Activated CD4-positive, alpha-beta T cell treated with anti-CD3 and anti-CD28 coated beads for 1 hour (primary cell): ENCODE results near the gene ZSWIM6.

Experiments used
- DNase-seq: peaks from one replicate; pipeline ENCODE4 v3.0.0-alpha.2; 2020

ZSWIM6 gene

DNA sequence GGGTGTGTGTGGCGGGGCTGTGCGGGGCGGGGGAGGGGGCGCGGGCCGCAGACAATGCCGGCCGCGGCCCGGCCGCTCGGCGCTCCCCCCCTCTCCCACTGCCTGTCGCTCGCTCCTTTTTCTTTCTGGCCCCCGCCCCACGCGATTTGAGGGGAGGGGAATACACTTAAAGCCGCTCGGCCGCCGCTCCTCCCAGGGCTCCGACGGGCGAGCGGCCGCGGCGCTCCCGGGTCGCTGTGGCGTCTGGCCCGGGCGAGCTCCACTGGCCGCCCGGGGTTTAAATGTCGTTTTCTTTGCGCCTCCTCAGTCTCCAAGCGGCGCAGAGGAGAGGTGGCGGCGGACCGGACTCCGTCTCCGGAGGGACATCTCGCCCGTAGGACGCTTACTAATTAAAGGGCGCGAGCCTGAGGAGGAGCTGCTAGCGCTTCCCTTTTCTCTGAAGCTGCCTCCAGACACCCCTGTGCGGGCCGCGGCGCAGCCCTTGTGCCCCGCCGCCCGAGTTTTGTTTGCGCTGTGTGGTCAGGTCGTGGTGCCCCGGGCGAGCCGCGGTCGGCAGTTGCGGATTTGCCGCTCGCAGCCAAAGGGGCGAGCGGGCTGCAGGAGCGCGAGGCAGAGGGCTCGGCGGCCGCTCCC is 1.4 kb downstream of the ZSWIM6 start:
- DNase-seq, result no peak

DNA sequence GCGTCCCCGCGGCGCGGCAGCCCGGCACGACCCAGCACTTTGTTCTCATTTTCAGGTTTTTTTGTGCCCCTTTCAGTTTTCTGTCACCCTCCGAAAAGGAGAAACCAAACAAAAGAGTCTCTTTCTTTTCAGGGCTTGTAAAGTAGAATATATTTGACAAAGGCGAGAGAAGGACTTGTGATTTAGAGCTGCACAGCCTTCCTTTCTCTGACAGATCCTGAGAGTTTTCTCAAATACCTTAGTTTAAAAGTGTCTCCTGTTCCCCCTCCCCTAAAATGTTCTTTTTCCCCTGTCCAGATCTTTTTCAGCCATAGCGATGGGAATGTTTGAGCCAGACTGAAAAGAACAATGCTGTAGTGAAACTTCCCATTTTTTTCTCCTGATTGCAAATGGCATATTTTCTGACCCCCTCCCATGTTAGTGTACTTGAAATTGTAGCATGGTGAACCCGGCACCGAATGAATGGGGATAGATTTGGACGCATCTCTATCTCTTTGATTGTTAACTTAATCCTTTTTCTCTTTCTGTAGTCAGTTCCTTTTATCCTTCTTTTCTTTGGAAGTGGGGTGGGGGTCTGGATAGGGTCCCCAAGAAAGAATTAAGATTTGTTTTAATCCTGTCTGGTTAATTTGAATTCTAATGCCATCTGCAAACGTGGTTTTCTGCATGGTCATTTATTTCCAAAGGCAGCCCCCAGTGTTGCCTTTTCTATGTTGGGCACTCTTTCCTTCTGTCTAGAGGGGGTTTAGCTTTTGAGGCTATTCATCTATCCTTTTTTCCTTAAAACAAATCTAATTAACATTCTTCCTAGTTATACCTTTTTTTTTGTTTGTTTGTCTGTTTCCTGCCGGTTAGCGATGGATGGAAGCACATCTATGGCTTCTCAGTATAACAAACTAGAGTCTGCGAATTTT is 2.2 kb downstream of the ZSWIM6 start:
- DNase-seq, result no peak

DNA sequence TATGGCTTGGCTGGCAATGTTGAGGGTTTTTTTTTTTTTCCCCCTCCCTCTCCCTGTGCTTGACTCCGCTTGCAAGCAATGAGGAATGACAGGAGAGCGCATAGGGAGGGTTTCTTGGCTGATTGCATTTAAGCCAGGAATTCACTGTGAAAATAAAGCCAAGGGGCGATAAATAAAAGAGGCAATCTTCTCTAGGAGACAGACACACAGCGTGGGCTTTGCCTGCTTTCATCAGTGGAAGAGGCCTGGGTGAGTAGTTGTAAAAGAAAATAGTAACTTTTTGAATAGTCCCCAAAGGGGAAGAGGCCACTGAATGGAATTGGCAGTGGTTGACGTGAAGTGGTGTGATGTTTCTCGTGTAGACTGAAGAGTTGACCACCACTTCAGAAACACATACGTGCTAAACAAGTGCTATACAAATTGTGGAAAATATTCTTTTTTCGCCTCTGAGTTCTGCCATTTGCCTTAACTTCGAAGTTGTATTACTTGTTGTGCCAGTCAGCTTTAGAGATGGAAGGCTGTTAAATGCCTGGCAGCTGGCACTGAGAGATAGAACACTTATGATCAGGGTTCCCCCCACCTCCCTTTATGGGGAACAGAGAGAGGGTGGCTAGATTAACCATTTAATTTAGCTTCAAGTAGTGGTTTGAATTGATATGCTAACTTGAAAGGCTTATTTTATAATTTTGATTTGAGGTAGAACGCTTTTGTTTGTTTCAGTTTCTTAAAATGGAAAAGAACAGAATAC is 3.0 kb downstream of the ZSWIM6 start:
- DNase-seq, result no peak

DNA sequence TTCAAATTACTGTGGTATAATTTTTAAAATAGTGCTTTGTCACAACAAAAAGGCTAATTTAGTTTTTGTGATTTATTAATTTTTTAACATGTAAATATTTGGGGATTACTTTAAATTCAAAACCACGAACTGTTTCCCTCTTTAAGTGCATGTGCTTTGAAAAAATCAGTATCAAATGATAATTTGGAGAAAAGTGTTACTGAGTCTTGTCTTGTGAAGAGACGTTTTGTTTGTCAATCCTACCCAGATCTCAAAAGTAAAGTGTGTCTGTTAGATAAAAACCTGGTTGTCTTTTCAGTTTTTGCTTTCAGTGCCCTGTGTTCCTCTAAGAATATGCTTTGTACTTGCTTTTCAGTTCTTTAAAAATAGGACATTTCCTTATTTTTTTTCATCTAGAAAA is 7.7 kb downstream of the ZSWIM6 start:
- no peak for DNase-seq

DNA sequence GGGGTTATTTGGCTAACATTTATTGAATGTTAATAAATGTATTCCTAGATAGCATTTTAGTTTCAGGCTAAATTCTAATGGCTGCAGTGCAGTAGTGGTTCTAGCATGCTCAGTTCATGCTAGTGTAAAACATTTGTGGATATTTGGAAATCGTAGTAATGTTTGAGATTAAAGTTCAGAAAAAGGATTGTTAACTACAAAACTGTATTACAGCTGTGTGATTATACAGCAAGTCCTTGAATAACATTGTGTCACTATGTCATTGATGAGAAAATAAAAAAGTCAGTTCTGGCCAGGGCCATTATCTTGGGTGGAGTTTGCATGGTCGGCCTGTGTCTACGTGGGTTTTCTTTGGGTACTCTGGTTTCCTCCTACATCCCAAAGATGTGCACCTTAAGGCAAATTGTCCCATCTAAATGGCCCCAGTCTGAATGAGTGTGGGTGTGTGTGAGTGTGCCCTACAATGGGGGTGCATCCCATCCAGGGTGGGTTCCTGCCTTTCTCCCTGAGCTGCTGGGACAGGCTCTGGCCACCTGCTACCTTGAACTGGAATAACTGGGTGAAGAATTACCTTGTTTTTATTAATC is 8.8 kb downstream of the ZSWIM6 start:
- DNase-seq, result no peak

DNA sequence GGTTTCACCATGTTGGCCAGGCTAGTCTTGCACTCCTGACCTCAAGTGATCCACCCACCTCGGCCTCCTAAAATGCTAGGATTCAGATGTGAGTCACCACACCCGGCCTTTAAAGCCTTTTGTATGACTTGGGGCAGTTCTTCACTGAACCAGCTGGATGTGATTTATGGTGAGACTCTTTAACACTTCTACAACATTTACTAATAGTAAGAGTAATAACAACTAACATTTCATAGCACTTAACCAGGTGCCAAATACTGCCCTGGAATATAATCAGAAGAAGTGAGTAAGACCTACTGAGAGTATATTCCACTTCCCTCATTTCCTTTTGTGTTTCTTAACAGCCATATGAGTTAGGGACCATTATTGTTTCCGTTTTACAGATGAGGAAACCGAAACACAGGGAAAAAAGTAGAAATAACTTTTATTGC is 10.0 kb downstream of the ZSWIM6 start:
- DNase-seq, result no peak

DNA sequence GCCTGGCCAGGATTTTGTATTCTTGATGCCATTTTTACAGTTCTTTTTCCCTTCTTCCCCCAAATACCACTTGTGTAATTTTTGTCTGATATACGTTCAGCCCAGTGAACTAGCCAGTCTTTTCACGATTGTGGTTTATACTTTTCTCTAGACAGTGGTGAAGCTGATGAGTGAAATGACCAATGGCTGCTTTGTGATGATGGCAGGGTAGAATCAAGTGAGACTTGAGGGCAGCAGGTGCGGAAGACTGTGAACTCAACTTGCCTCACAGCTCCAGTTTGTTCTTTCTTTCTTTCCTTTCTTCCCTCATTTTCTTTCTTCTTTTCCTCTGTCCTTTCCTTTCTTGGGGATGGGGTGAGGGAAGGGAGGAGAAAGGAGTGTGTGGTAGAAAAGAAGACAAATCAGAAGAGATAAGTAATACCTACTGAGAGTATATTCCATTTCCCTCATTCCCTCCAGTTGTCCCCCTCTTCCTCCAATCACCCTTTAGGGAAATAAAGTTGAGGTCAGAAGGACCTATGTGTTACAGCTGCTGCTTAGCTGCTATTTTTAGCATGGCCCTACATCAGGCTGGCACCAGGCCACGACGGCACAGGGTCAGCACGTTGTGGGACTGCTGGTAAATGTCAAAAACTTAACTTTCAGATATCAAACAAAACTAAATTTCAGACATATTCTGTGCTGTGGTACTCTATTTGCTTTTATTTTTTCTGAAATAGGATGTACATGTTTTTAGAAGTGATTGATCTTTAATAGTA is 12.3 kb downstream of the ZSWIM6 start:
- no peak for DNase-seq

DNA sequence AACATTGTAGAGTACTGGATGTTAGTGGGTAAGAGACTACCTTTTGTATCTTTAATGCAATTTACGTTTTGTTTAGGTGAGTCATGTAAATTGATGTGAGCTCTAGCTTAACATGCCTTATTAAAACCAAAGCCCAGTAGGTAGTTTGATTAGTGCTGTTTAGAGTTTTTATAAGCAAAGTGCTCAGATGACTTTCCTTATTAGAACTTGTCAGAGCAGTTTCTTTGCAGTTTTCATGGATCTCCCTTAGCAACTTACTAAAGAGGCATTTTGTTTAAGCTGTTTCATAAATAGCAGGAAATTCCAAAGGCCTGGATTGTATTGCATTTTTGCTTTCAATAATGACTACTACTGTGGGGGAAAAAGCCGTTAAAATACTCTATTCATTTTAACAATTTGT is 14.5 kb downstream of the ZSWIM6 start:
- no peak for DNase-seq

DNA sequence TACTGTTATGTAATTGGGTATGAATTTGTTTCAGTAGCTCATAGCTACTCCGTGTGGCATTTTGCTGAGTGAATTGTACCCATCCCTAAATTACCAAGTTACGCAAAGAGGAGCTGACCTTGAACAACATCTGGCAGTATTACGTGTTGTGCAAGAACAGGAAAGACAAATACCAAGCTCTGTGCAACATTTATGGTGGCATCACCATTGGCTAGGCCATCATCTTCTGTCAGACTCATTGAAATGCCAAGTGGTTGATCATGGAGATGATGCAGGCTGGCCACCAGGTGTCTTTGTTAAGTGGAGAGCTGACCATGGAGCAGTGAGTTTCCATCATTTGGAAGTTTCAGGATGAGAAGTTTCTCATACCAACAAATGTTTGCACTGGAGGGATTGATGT is 15.0 kb downstream of the ZSWIM6 start:
- DNase-seq, result no peak

DNA sequence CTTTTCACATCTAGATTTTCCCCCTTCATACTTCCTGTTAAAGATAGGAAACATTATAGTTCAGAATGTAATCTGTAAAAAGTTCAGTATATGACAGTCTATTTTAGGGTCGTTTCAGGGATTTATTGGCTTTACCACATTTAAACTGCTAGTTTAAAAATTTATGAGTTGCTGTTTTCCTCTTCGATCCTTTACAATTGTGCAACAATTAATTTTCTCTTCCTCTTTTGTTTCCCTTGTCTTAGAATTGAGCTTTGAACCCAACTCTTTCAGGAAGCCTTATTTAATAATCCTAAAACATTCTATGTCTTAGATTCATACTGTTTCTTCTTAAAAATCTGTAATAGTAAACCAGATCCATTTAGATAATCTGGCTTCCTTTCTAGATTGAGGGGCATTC is 16.4 kb downstream of the ZSWIM6 start:
- DNase-seq, result no peak

DNA sequence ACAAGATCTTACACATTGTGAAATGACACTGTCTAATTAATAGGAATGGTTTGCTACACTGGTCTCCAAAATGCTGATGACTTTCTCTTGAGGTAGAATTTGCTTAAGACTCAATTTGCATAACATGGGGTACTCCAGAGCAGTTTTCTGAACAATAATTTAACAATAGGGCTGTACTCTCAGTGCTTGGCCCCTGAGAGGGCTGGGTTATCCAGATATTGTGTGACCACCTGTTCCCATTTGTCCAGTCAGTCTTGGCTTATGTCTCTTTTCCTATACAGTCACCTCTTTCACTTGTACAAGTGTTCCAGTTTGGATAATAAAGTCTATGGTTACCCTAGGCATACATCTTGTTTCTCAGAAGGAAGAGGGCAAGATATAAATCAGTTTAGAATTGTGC is 17.9 kb downstream of the ZSWIM6 start:
- no peak for DNase-seq

DNA sequence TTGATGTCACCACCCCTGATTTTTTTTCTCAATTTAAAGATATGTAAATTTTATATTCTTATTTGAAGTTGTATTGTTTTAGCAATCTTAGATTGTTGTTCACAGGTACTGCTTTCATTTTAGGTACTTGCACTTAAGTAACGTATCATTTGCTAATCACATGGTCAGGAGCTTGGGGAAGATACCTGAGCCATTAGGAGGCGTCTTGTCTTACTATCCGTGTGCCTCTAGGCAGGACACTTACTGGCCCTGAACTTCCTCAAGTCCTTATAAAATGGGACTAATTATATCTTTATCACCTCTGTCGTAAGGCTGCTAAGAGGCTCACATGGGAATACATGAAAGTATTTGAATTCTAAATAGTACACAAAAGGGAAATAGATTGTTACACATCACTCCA is 18.5 kb downstream of the ZSWIM6 start:
- DNase-seq, result no peak

DNA sequence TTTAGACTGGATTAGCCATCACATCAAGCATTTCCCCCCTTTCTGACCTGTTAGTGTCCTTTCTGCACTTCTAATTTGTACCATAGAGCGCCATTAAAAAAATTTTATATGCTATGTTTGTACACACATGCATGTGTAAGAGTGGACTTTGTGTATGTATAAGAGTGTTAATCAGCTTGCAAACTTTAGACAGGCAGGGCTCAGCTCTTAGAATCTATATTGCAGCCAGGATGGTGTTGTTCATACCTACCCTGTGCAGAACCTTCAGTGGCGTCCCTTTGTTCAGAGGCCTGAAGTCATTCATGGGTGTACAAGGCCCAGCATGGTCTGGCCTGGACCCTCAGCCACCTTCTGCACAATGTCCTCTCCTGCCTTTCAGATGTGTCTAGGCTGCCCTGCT is 19.7 kb downstream of the ZSWIM6 start:
- DNase-seq, result no peak

DNA sequence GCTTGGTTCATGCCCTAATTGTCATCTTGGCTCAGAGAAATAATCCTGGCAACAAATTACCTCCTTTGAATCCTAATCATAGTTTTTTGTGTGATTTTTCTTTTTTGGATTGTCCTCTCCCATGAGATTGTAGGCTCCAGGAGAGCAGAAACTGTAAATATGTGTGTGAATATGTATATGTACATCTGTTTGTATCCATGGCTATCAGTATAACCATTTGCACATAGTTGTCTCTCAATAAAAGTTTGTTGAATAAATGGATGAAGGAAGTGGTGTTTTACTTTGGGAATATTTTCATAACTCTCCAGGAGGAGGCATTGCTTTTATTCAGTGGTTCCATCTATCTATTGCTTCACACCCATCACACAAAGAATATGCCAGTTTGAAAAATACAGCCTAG is 20.1 kb downstream of the ZSWIM6 start:
- no peak for DNase-seq

DNA sequence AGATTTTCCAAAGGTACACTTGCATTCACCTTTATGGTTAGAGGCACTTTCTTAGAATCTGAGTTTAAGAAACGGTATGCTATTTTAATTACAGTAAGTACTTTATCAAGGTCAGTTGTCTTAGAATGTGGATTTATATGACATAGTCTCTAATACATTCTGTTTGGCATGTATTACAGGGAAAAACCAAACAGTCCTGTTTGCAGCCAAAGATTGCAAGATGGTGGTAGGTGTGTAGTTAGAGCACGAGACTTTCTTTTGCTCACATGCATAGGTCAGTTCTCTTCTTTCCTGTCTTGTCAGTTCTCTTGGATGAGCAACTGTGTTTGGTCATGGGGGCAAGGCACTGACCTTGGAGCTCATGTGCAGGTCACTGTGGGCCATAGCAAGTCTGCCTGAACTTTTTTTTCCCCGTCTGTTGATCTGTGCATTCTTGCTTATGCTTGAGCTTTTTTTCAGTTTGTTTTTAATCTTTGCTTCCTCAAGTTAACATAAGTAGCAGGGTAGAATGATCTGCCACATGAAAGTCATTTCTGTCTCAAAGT is 20.6 kb downstream of the ZSWIM6 start:
- DNase-seq, result no peak

DNA sequence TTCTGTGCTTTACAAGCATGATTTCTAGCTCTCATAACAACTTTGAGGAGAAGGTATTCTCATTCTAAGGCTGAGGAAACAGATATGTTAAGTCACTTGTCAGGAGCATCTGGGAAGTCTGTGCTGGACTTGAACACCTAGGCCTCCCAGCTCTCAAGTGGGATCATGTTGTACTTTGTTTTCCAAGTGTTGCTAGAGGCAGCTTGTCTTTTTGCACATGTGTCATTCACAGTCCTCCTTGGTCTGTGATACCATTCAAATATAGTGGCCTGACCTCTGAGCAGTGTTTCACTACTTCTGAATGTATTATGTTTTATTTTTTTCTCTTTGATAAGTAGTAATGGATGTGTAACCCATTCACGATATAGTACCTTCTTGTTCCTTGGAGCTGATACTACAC is 21.2 kb downstream of the ZSWIM6 start:
- DNase-seq, result no peak

DNA sequence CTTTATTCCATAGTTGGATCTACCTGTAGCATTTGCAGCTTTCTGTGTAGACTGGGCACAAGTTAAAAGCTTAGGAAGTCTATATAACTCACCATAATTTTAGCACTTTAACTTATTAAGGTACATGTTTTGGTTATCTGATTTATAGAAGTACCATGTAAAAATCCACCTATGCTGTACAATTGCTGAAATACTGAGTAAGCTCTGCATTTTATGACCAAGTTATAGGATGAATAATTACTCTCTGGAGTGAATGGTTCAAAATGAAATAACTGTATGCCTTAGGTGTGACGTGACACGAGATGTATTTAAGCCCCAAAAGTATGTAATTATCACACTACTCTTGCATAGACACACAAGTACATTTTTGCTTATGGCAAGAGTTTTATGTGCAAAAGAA is 22.1 kb downstream of the ZSWIM6 start:
- DNase-seq, result no peak

DNA sequence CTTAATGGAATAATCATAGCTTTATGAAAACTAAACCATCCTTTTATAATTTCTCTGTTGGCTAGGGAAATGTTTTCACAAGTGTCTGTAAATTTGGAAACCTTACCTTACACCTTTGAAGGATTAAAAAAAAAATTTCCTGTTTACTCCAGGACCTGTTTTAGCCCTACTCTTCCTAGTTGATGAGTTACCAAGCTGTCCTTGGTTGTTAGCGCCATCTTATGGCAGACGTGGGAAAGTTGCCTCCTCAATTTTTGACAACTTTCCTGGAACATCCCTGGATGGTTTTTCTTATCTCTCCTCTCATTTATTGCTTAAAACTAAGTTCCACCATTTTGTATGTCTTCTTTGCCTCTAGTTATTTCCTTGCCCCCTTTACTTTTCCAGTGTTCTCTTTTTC is 25.7 kb downstream of the ZSWIM6 start:
- DNase-seq, result no peak

DNA sequence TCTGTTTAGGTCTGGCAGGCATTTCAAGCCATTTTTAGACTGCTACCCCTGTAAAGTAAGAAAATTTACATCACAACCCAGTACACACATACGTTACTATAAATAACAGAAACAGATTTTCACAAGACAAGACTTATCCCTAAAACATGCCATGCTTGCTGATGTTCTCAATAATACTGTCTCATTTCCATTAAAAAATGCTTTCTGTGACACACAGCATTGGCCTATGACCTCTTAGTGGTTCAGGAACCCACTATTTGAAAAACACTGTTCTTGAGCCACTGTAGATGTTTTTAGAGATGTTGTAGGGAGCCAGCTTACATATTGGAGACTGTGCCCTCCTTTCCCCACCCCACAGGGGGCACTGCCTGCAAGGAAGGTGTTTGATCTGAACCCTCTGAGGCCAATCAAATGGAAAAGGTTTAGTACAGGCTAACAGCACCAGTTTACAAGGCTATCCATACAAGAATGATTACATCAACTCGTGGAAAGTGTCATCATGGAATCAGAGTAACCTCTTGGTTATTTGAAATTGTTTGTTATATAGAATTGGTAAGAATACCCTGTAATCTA is 30.8 kb downstream of the ZSWIM6 start:
- DNase-seq, result no peak

DNA sequence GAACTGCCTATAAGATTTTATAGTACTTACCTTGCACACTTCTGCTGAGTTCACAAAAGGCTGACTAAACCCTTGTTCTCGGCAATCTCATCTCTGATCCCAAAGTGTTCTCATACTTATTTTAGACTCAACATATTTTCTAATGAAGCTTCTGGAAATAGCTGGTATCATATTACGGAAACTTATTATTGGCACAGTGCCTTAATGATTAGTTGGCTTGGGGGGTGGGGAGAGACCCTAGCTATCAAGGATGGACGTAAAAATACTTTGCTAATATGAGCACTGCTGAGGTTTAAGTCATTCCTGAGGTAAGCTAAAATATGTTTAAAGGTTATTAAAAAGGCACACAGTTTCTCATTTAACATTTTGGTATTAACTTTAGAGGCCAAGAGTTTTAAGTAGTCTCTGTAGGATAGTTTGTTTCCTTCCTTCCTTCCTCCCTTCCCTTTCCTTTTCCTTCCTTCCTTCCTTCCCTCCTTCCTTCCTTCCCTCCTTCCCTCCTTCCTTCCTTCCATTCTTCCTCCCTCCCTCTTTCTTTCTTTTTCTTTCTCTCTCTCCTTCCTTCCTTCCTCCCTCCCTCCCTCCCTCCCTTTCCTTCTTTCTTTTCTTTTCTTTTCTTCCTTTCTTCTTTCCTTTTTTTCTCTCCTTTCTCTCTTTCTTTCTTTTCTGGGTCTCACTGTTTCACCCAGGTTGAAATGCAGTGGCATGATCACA is 31.5 kb downstream of the ZSWIM6 start:
- no peak for DNase-seq

DNA sequence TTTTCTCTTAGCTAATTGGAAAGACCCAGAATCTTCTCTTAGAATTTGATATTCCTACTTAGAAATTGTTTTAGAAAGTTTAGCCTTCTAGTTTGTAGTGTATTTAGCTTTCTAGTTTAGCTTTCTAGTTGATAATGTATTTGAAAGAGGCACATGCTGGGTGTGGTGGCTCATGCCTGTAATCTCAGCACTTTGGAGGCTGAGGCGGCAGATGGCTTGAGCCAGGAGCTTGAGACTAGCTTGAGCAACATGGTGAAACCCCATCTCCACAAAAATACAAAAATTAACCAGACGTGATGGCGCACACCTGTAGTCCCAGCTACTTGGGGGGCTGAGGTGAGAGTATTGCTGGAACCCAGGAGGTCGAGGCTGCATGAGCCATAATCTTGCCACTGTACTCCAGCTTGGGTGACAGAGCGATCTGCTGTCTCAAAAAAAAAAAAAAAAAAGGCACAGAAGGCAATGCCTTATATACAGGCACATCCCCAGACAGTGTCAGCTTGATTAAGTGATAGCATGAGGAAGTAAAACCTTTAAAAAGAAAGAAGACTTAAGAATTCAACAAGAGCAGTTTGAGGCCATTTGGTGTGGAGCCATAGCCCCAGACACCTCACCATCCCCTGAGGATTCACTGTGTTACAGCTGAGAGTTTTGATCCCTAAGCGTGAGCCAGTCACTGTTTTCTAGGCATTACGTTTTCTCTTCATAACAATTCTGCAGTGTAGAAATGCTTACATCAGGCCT is 34.6 kb downstream of the ZSWIM6 start:
- no peak for DNase-seq
